ENCODE data around the gene TTC27. TPM values are rescaled to one million over a fixed set of nuclear protein-coding genes. Genes with fewer than 3 reads are reported as not detected.

Gene TTC27
- 7.3 and 11.1 TPM in 2 replicates for polyA plus RNA-seq
- polyA minus RNA-seq: 14.9 and 19.4 TPM in 2 replicates

- Histone ChIP-seq H3K4me2 (ENCODE audit: low read length) (peak within 1 kb of the TSS; percentile 91), H4K20me1 (ENCODE audit: insufficient read depth) (no peaks in the 10 kb centered on the region), H3K9ac (ENCODE audit: low read length) (peak within 1 kb of the TSS; percentile 58), H3F3A (ENCODE audit: insufficient read depth, low read length, poor library complexity, severe bottlenecking) (no peaks in the 10 kb centered on the region), H3K9me2 (ENCODE audit: insufficient read depth, low read length) (no peaks in the 10 kb centered on the region), H3K27ac (ENCODE audit: low read length) (peak within 1 kb of the TSS; percentile 42), H3K27me3 (ENCODE audit: insufficient read depth, low read depth, low read length) (no peaks in the 10 kb centered on the region), H3K4me3 (ENCODE audit: low read length) (peak within 1 kb of the TSS; percentile 81), H3K36me3 (ENCODE audit: insufficient read depth, low read length) (no peaks in the 10 kb centered on the region), H3K79me2 (replicated peaks; ENCODE audit: insufficient read depth, low read length) (no peaks in the 10 kb centered on the region), H2AFZ (ENCODE audit: low read depth, low read length) (peak within 1 kb of the TSS; percentile 94), H3K9me3 (ENCODE audit: low read length) (no peaks in the 10 kb centered on the region)
- TF ChIP-seq, protein P1, sequence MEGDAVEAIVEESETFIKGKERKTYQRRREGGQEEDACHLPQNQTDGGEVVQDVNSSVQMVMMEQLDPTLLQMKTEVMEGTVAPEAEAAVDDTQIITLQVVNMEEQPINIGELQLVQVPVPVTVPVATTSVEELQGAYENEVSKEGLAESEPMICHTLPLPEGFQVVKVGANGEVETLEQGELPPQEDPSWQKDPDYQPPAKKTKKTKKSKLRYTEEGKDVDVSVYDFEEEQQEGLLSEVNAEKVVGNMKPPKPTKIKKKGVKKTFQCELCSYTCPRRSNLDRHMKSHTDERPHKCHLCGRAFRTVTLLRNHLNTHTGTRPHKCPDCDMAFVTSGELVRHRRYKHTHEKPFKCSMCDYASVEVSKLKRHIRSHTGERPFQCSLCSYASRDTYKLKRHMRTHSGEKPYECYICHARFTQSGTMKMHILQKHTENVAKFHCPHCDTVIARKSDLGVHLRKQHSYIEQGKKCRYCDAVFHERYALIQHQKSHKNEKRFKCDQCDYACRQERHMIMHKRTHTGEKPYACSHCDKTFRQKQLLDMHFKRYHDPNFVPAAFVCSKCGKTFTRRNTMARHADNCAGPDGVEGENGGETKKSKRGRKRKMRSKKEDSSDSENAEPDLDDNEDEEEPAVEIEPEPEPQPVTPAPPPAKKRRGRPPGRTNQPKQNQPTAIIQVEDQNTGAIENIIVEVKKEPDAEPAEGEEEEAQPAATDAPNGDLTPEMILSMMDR (IDR thresholded peaks at IDR 0.05; ENCODE audit: poor library complexity, severe bottlenecking): no peak
- TF ChIP-seq REST (IDR thresholded peaks at IDR 0.05; ENCODE audit: borderline replicate concordance): peak; percentile 47
- TF ChIP-seq MXI1 (conservative IDR thresholded peaks at IDR 0.05; ENCODE audit: poor library complexity, severe bottlenecking): peak; percentile 100
- peak; percentile 12 for TF ChIP-seq EP300 (conservative IDR thresholded peaks at IDR 0.05; ENCODE audit: poor library complexity, severe bottlenecking)
- no peak for TF ChIP-seq EZH2 (IDR thresholded peaks at IDR 0.05; ENCODE audit: borderline replicate concordance, insufficient read depth, low read length, poor library complexity, severe bottlenecking)
- no peak for TF ChIP-seq POLR2AphosphoS5 (IDR thresholded peaks at IDR 0.05)
- no peak for TF ChIP-seq TAF1 (IDR thresholded peaks at IDR 0.05; ENCODE audit: low read depth)
- peak; percentile 52 for TF ChIP-seq SMC3 (conservative IDR thresholded peaks at IDR 0.05; ENCODE audit: poor library complexity)
- TF ChIP-seq RAD21 (conservative IDR thresholded peaks at IDR 0.05): peak; percentile 40
Measured at GRCh38 chr2:32627814-32628579, at the start of gene TTC27. TSS of gene TTC27 (plus strand) at chr2:32628050. CDS start at chr2:32628293, 243 bp downstream.

DNA sequence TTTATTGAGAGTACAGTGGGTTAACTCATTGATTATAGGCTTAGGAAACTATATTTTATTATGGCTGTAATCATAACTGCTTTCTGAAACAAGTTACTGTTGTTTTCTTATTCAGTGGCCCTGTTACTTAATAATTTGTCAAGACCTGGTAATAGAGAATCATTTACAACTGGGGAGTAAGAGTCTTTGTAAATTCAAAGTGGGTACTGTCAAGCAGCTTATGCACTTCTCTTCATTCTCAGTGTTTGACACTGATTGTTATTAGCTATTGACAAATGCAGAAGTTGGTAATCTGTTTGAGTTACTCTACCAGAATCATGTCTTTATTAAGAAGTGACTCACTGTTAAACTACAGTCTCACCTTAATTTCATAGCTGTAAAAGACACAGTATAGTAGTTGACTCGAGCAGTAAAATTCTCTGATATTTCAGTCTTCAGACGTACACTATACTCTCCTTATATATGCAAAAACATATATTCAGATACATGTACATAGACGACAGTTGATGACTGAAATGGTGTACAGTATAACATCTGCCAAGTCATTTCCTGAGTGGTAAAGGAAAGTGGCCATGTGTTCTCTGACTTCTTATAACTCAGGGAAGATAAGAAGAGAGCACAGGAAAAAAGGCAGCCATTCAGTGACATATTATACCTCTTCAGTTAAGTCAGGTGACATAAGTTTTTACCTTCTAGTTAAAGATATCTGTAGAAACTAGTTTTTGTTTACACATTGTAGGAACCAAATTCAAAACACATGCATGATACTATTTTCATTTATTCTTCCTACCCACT, 36.0 kb upstream of the TTC27 start:
- no peak overlapping the region for H3K4me3 ChIP-seq (ENCODE audit: low read length)
- H3K79me2 ChIP-seq (replicated peaks; ENCODE audit: insufficient read depth, low read length): no peaks in the 10 kb centered on the region
- no peak overlapping the region for H2AFZ ChIP-seq (ENCODE audit: low read depth, low read length)
- no peaks in the 10 kb centered on the region for H4K20me1 ChIP-seq (ENCODE audit: insufficient read depth)
- H3K4me2 ChIP-seq (ENCODE audit: low read length): no peak overlapping the region
- no peaks in the 10 kb centered on the region for H3K9me3 ChIP-seq (ENCODE audit: low read length)
- TF ChIP-seq EZH2 (IDR thresholded peaks at IDR 0.05; ENCODE audit: borderline replicate concordance, insufficient read depth, low read length, poor library complexity, severe bottlenecking) (no peak), SMC3 (conservative IDR thresholded peaks at IDR 0.05; ENCODE audit: poor library complexity) (no peak), POLR2AphosphoS5 (IDR thresholded peaks at IDR 0.05) (no peak), RAD21 (conservative IDR thresholded peaks at IDR 0.05) (no peak), REST (IDR thresholded peaks at IDR 0.05; ENCODE audit: borderline replicate concordance) (no peak), TAF1 (IDR thresholded peaks at IDR 0.05; ENCODE audit: low read depth) (no peak), EP300 (conservative IDR thresholded peaks at IDR 0.05; ENCODE audit: poor library complexity, severe bottlenecking) (no peak), MXI1 (conservative IDR thresholded peaks at IDR 0.05; ENCODE audit: poor library complexity, severe bottlenecking) (no peak)
- TF ChIP-seq, protein P1 (IDR thresholded peaks at IDR 0.05; ENCODE audit: poor library complexity, severe bottlenecking): no peak
- no peaks in the 10 kb centered on the region for H3K9me2 ChIP-seq (ENCODE audit: insufficient read depth, low read length)
- no peaks in the 10 kb centered on the region for H3K27me3 ChIP-seq (ENCODE audit: insufficient read depth, low read depth, low read length)
- H3F3A ChIP-seq (ENCODE audit: insufficient read depth, low read length, poor library complexity, severe bottlenecking): no peaks in the 10 kb centered on the region
- H3K36me3 ChIP-seq (ENCODE audit: insufficient read depth, low read length): no peaks in the 10 kb centered on the region
- no peak overlapping the region for H3K9ac ChIP-seq (ENCODE audit: low read length)
- no peak overlapping the region for H3K27ac ChIP-seq (ENCODE audit: low read length)

All from neural cell (in vitro differentiated cells).